PC-9 (cell line): ENCODE data around the gene EPHX1. TPM values are rescaled to one million over a fixed set of nuclear protein-coding genes. Genes with fewer than 3 reads are reported as not detected.
A peak's percentile ranks its signal among the peaks of the same experiment; 100 is the strongest.

ENCODE experiments used
- BruUV-seq: library from RNA; stranded (reverse); fragments of 400-500 nt; replicated peaks from 2 replicates; lab custom pipeline; 2021; lab: Mats Ljungman, UMichigan
- CTCF ChIA-PET: fragments of 300-600 bp; sonication (Branson Sonifier 250); formaldehyde crosslinking; loops from one replicate; lab custom pipeline; 2022; ENCODE audit warnings: antibody characterized with exemption; lab: Charles Lee
- POLR2A ChIA-PET: fragments of 300-600 bp; sonication (Branson Sonifier 250); formaldehyde crosslinking; loops from one replicate; lab custom pipeline; 2022; ENCODE audit warnings: antibody characterized with exemption; ENCODE audit not compliant: unreplicated experiment; lab: Charles Lee
- DNase-seq, 2 experiments: peaks; one replicate each; pipeline versions ENCODE4 v3.0.0 to v3.0.0-alpha.2; 2015 to 2022; ENCODE audit warnings: mixed read lengths in 1 of 2
- H2AFZ ChIP-seq: fragments of 200-600 bp; sonication (generic); 2 replicates; pipeline ENCODE4 v1.8.1; 2017; ENCODE audit warnings: antibody characterized with exemption
- H3F3A ChIP-seq: fragments of 200-600 bp; sonication (generic); 2 replicates; pipeline ENCODE4 v1.8.1; 2017; ENCODE audit warnings: antibody characterized with exemption, mild to moderate bottlenecking, low read depth; ENCODE audit not compliant: insufficient read depth
- H3K27ac ChIP-seq: fragments of 200-600 bp; sonication (generic); 2 replicates; pipeline ENCODE4 v1.6.1; 2016; ENCODE audit warnings: mixed run types
- H3K27me3 ChIP-seq: fragments of 200-600 bp; sonication (generic); 2 replicates; pipeline ENCODE4 v1.6.1; 2016; ENCODE audit warnings: low read depth, mixed run types; ENCODE audit not compliant: insufficient read depth
- H3K36me3 ChIP-seq: fragments of 200-600 bp; sonication (generic); 2 replicates; pipeline ENCODE4 v1.6.1; 2016; ENCODE audit warnings: low read depth, mixed run types
- H3K4me1 ChIP-seq: fragments of 200-600 bp; sonication (generic); replicated peaks from 2 replicates; pipeline ENCODE4 v1.6.1; 2016; ENCODE audit warnings: mixed run types; ENCODE audit not compliant: insufficient read depth
- H3K4me2 ChIP-seq: fragments of 200-600 bp; sonication (generic); 2 replicates; pipeline ENCODE4 v1.6.1; 2017; ENCODE audit warnings: mixed run types
- H3K4me3 ChIP-seq: fragments of 200-600 bp; sonication (generic); 2 replicates; pipeline ENCODE4 v1.6.1; 2016; ENCODE audit warnings: mixed run types
- H3K79me2 ChIP-seq: fragments of 200-600 bp; sonication (generic); 2 replicates; pipeline ENCODE4 v1.6.1; 2017; ENCODE audit warnings: low read depth, mixed run types
- H3K9me2 ChIP-seq: fragments of 200-600 bp; sonication (generic); 2 replicates; pipeline ENCODE4 v1.8.1; 2017; ENCODE audit warnings: mild to moderate bottlenecking; ENCODE audit not compliant: insufficient read depth
- H3K9me3 ChIP-seq: fragments of 200-600 bp; sonication (generic); 2 replicates; pipeline ENCODE4 v1.8.1; 2016; ENCODE audit warnings: low read depth; ENCODE audit not compliant: insufficient read depth
- H4K20me1 ChIP-seq: fragments of 200-600 bp; sonication (generic); 2 replicates; pipeline ENCODE4 v1.8.1; 2017; ENCODE audit not compliant: insufficient read depth
- EZH2 ChIP-seq: fragments of 200-600 bp; sonication (generic); IDR thresholded peaks from 2 replicates; pipeline ENCODE4 v1.8.0; 2017; ENCODE audit warnings: antibody characterized with exemption, low read depth
- intact Hi-C: fragments of 100-400 bp; cut with micrococcal nuclease; formaldehyde crosslinking; loops from one replicate; pipeline ENCODE4 v1.10.0; 2022; ENCODE audit not compliant: unreplicated experiment
- total RNA-seq: library from RNA; stranded (reverse); gene quantifications from 2 replicates; pipeline ENCODE4 v1.2.3, GENCODE V29; 2021
- TF ChIP-seq, protein P1 (sequence below): fragments of 200-600 bp; sonication (generic); conservative IDR thresholded peaks from 2 replicates; pipeline ENCODE4 v1.6.1; 2017; ENCODE audit warnings: mixed run types, antibody characterized with exemption, mild to moderate bottlenecking, moderate library complexity

EPHX1 gene
- total RNA-seq, 1 experiment from 2014 or later, result 313 TPM

- 0 out of 2 replicates have a peak, but pooled peaks cover 12% of the 10 kb centered on the region for H4K20me1 ChIP-seq
Measured at GRCh38 chr1:225880222-225880588, 70.3 kb downstream of the EPHX1 start.

GRCh38 chr1:225880636-225881035, 70.7 kb downstream of the EPHX1 start:
- H3K27ac ChIP-seq, result peak overlapping the region; percentile 75
- H3K36me3 ChIP-seq, result peaks cover 6% of the 10 kb centered on the region; the same call in 1 of the 2 replicates
- DNase-seq, result no peak
- peak overlapping the region; percentile 92; the same call in 1 of the 2 replicates for H3K4me3 ChIP-seq
- CTCF ChIA-PET, result interaction anchor here (0.6 kb wide), 1 partner anchor 9 kb away, joined by 3 read pairs; no protein-coding TSS in a partner anchor
- peaks cover 56% of the 10 kb centered on the region for H3K79me2 ChIP-seq
- BruUV-seq, result TSS peak; percentile 41
- H4K20me1 ChIP-seq, result 0 out of 2 replicates have a peak, but pooled peaks cover 12% of the 10 kb centered on the region
- no peak overlapping the region for H2AFZ ChIP-seq
- POLR2A ChIA-PET, result interaction anchor here (1.0 kb wide), 1 partner anchor 23 kb away, joined by 8 read pairs; no protein-coding TSS in a partner anchor
- no peaks in the 10 kb centered on the region for H3K9me2 ChIP-seq
- TF ChIP-seq EZH2, result no peak
- TF ChIP-seq, protein P1, sequence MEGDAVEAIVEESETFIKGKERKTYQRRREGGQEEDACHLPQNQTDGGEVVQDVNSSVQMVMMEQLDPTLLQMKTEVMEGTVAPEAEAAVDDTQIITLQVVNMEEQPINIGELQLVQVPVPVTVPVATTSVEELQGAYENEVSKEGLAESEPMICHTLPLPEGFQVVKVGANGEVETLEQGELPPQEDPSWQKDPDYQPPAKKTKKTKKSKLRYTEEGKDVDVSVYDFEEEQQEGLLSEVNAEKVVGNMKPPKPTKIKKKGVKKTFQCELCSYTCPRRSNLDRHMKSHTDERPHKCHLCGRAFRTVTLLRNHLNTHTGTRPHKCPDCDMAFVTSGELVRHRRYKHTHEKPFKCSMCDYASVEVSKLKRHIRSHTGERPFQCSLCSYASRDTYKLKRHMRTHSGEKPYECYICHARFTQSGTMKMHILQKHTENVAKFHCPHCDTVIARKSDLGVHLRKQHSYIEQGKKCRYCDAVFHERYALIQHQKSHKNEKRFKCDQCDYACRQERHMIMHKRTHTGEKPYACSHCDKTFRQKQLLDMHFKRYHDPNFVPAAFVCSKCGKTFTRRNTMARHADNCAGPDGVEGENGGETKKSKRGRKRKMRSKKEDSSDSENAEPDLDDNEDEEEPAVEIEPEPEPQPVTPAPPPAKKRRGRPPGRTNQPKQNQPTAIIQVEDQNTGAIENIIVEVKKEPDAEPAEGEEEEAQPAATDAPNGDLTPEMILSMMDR, result no peak
- peaks cover 62% of the 10 kb centered on the region for H3K4me1 ChIP-seq
- peak overlapping the region; percentile 94 for H3K4me2 ChIP-seq
- intact Hi-C loops, result loop anchor here (2.0 to 5.0 kb wide), 2 partner anchors 96 to 182 kb away; partner anchors contain the start of gene H3-3A
- H3K9me3 ChIP-seq, result no peaks in the 10 kb centered on the region
- H3F3A ChIP-seq, result peaks cover 48% of the 10 kb centered on the region
- H3K27me3 ChIP-seq, result no peaks in the 10 kb centered on the region

More at GRCh38 chr1:225880222-225880588, 70.3 kb downstream of the EPHX1 start:
- TF ChIP-seq, protein P1, result no peak
- TF ChIP-seq EZH2, result no peak
- H3K4me1 ChIP-seq, result peaks cover 64% of the 10 kb centered on the region
- H3F3A ChIP-seq, result peaks cover 51% of the 10 kb centered on the region
- H3K79me2 ChIP-seq, result peaks cover 56% of the 10 kb centered on the region
- H3K4me2 ChIP-seq, result peak overlapping the region; percentile 94
- ChIA-PET POLR2A (interaction anchor here (0.6 kb wide), 1 partner anchor 415 kb away, joined by 3 read pairs; no protein-coding TSS in a partner anchor), CTCF (interaction anchor here (0.6 kb wide), 1 partner anchor 8 kb away, joined by 3 read pairs; no protein-coding TSS in a partner anchor)
- no peaks in the 10 kb centered on the region for H3K9me2 ChIP-seq
- no peak overlapping the region for H3K27ac ChIP-seq
- intact Hi-C loops, result loop anchor here (2.0 to 5.0 kb wide), 2 partner anchors 97 to 182 kb away; partner anchors contain the start of gene H3-3A
- DNase-seq, result no peak
- no peaks in the 10 kb centered on the region for H3K27me3 ChIP-seq
- no peak overlapping the region for H3K4me3 ChIP-seq
- peaks cover 6% of the 10 kb centered on the region; the same call in 1 of the 2 replicates for H3K36me3 ChIP-seq
- BruUV-seq, result no TSS peak
- H2AFZ ChIP-seq, result no peak overlapping the region
- H3K9me3 ChIP-seq, result no peaks in the 10 kb centered on the region

- peaks cover 42% of the 10 kb centered on the region for H3F3A ChIP-seq
- intact Hi-C loops, result loop anchor here (2.0 to 5.0 kb wide), 2 partner anchors 95 to 181 kb away; partner anchors contain the start of gene H3-3A
- peak overlapping the region; percentile 98 for H2AFZ ChIP-seq
- ChIA-PET POLR2A (interaction anchor here (0.5 to 1.0 kb wide), 3 partner anchors 24 to 432 kb away, joined by 3 to 8 read pairs (median 4); no protein-coding TSS in a partner anchor), CTCF (interaction anchor here (1.0 to 1.3 kb wide), 2 partner anchors 14 to 94 kb away, joined by 3 read pairs; no protein-coding TSS in a partner anchor)
- H3K27me3 ChIP-seq, result no peaks in the 10 kb centered on the region
- peak overlapping the region; percentile 75 for H3K27ac ChIP-seq
- H3K4me2 ChIP-seq, result peak overlapping the region; percentile 94
- peaks cover 56% of the 10 kb centered on the region for H3K79me2 ChIP-seq
- H3K4me3 ChIP-seq, result peak overlapping the region; percentile 92
- no peaks in the 10 kb centered on the region for H3K9me3 ChIP-seq
- BruUV-seq, result no TSS peak
- 0 out of 2 replicates have a peak, but pooled peaks cover 12% of the 10 kb centered on the region for H4K20me1 ChIP-seq
- peaks cover 57% of the 10 kb centered on the region for H3K4me1 ChIP-seq
- no peaks in the 10 kb centered on the region for H3K9me2 ChIP-seq
- peaks cover 6% of the 10 kb centered on the region; the same call in 1 of the 2 replicates for H3K36me3 ChIP-seq
- peak; percentile 72 to 73 for DNase-seq
- TF ChIP-seq EZH2, result no peak
- TF ChIP-seq, protein P1, result no peak
Measured at GRCh38 chr1:225881081-225881958, 71.4 kb downstream of the EPHX1 start.
